Esophagus muscularis mucosa (tissue), 4 donors: ENCODE results near the gene TUBB8.

Source experiments
- CTCF ChIP-seq, 3 experiments: fragments of 200-600 bp in 2 of 3; fragments of 450-650 bp in 1 of 3; sonication (generic) in 2 of 3; IDR thresholded peaks; one replicate each; pipeline ENCODE4 v1.5.1; 2017 to 2019; ENCODE audit warnings: antibody characterized with exemption in 3 of 3, mild to moderate bottlenecking in 2 of 3, moderate library complexity in 1 of 3
- EP300 ChIP-seq: sonication (generic); formaldehyde crosslinking; IDR thresholded peaks from one replicate; pipeline ENCODE4 v1.6.1; 2017; ENCODE audit warnings: antibody characterized with exemption
- POLR2AphosphoS5 ChIP-seq, 2 donors: sonication (generic); formaldehyde crosslinking; IDR thresholded peaks; one replicate each; pipeline ENCODE4 v1.6.1; 2017; ENCODE audit warnings: antibody characterized with exemption in 2 of 2

- TF ChIP-seq POLR2AphosphoS5 (IDR thresholded peaks at IDR 0.05) (no peak), CTCF (IDR thresholded peaks at IDR 0.05) (no peak), EP300 (no peak)
These were observed 46.4 kb upstream of the TUBB8 start for GRCh38 chr10:95356-96115.
